Karpas-422 (cell line): ENCODE data around the gene DDX27. TPM values are rescaled to one million over a fixed set of nuclear protein-coding genes. Genes with fewer than 3 reads are reported as not detected.

Experiments
- DNase-seq: peaks from one replicate; pipeline ENCODE4 v3.0.0-alpha.2; 2015
- H2AFZ ChIP-seq: fragments of 200-600 bp; sonication (generic); 2 replicates; pipeline ENCODE4 v1.6.1; 2014; ENCODE audit warnings: antibody characterized with exemption, low read length, mixed read lengths
- H3K27ac ChIP-seq: fragments of 200-600 bp; sonication (generic); 2 replicates; pipeline ENCODE4 v1.5.1; 2014; ENCODE audit warnings: mild to moderate bottlenecking, low read length, moderate library complexity
- H3K27me3 ChIP-seq: fragments of 200-600 bp; sonication (generic); 2 replicates; pipeline ENCODE4 v1.6.1; 2014; ENCODE audit warnings: low read length, mixed read lengths
- H3K36me3 ChIP-seq: fragments of 200-600 bp; sonication (generic); 2 replicates; pipeline ENCODE4 v1.6.1; 2014; ENCODE audit warnings: low read length, mixed read lengths; ENCODE audit not compliant: insufficient read depth
- H3K4me1 ChIP-seq: fragments of 200-600 bp; sonication (generic); 2 replicates; pipeline ENCODE4 v1.6.1; 2014; ENCODE audit warnings: mild to moderate bottlenecking, low read length, mixed read lengths
- H3K4me2 ChIP-seq: fragments of 200-600 bp; sonication (generic); 2 replicates; pipeline ENCODE4 v1.6.1; 2014; ENCODE audit warnings: low read length, low read depth, mild to moderate bottlenecking; ENCODE audit not compliant: poor library complexity, severe bottlenecking
- H3K4me3 ChIP-seq: fragments of 200-600 bp; sonication (generic); 2 replicates; pipeline ENCODE4 v1.5.1; 2014; ENCODE audit warnings: mild to moderate bottlenecking, antibody characterized with exemption, low read length, mixed read lengths
- H3K79me2 ChIP-seq: fragments of 200-600 bp; sonication (generic); 2 replicates; pipeline ENCODE4 v1.6.1; 2014; ENCODE audit warnings: mild to moderate bottlenecking, low read length, mixed read lengths
- H3K9ac ChIP-seq: fragments of 200-600 bp; sonication (generic); 2 replicates; pipeline ENCODE4 v1.6.0; 2014; ENCODE audit warnings: low read length
- H3K9me2 ChIP-seq: fragments of 200-600 bp; sonication (generic), shearing (Covaris generic); replicated peaks from 2 replicates; pipeline ENCODE4 v1.6.0; 2014; ENCODE audit warnings: mild to moderate bottlenecking, low read length, moderate library complexity; ENCODE audit not compliant: insufficient read depth
- H3K9me3 ChIP-seq: fragments of 300-700, 200-600 bp; sonication (generic); 2 replicates; pipeline ENCODE4 v1.6.1; 2014; ENCODE audit warnings: low read length, mixed read lengths
- H4K20me1 ChIP-seq: fragments of 200-600 bp; sonication (generic); 2 replicates; pipeline ENCODE4 v1.6.1; 2014; ENCODE audit warnings: mild to moderate bottlenecking, antibody characterized with exemption, low read length, low read depth; ENCODE audit not compliant: insufficient read depth
- total RNA-seq: library from RNA; depleted of rRNA; stranded (reverse); fragments of >200 nt; shearing (Covaris generic); gene quantifications from 2 replicates; pipeline ENCODE4 v1.2.3, GENCODE V29; 2014; ENCODE audit warnings: low replicate concordance

Gene DDX27
- total RNA-seq, 1 experiment from 2014 or later = 34.5 TPM

- Histone ChIP-seq H3K4me1 (no peaks in the 10 kb centered on the region), H3K36me3 (peaks cover 37% of the 10 kb centered on the region; the same call in 1 of the 2 replicates), H3K9ac (no peak overlapping the region), H3K9me3 (no peaks in the 10 kb centered on the region), H3K4me3 (no peak overlapping the region), H2AFZ (no peak overlapping the region), H4K20me1 (peaks cover 5% of the 10 kb centered on the region; the same call in 1 of the 2 replicates), H3K9me2 (no peaks in the 10 kb centered on the region), H3K79me2 (no peaks in the 10 kb centered on the region), H3K27me3 (no peaks in the 10 kb centered on the region), H3K27ac (no peak overlapping the region), H3K4me2 (no peak overlapping the region)
- no peak for DNase-seq
Measured at GRCh38 chr20:49247169-49247723, 28.0 kb downstream of the DDX27 start.

GRCh38 chr20:49247792-49248191 lies 28.6 kb downstream of the DDX27 start:
- Histone ChIP-seq H3K27ac (no peak overlapping the region), H3K27me3 (no peaks in the 10 kb centered on the region), H2AFZ (no peak overlapping the region), H3K4me1 (no peaks in the 10 kb centered on the region), H3K4me3 (no peak overlapping the region), H3K9ac (no peak overlapping the region), H3K79me2 (no peaks in the 10 kb centered on the region), H3K9me2 (no peaks in the 10 kb centered on the region), H3K36me3 (peaks cover 37% of the 10 kb centered on the region), H3K4me2 (no peak overlapping the region), H4K20me1 (peaks cover 5% of the 10 kb centered on the region; the same call in 1 of the 2 replicates), H3K9me3 (no peaks in the 10 kb centered on the region)
- DNase-seq = no peak

- H3K27me3 ChIP-seq = no peaks in the 10 kb centered on the region
- H3K9ac ChIP-seq = no peak overlapping the region
- no peaks in the 10 kb centered on the region for H3K9me2 ChIP-seq
- no peak overlapping the region for H3K4me3 ChIP-seq
- peaks cover 5% of the 10 kb centered on the region; the same call in 1 of the 2 replicates for H4K20me1 ChIP-seq
- H2AFZ ChIP-seq = no peak overlapping the region
- DNase-seq = no peak
- H3K36me3 ChIP-seq = peaks cover 42% of the 10 kb centered on the region
- H3K4me1 ChIP-seq = no peaks in the 10 kb centered on the region
- no peak overlapping the region for H3K27ac ChIP-seq
- H3K79me2 ChIP-seq = no peaks in the 10 kb centered on the region
- H3K4me2 ChIP-seq = no peak overlapping the region
- H3K9me3 ChIP-seq = no peaks in the 10 kb centered on the region
Measured at GRCh38 chr20:49248301-49248700, 29.1 kb downstream of the DDX27 start.

- H3K36me3 ChIP-seq = peaks cover 36% of the 10 kb centered on the region
- H3K9me2 ChIP-seq = no peaks in the 10 kb centered on the region
- no peaks in the 10 kb centered on the region for H3K27me3 ChIP-seq
- no peak overlapping the region for H3K9ac ChIP-seq
- DNase-seq = no peak
- no peak overlapping the region for H2AFZ ChIP-seq
- H3K4me3 ChIP-seq = no peak overlapping the region
- no peaks in the 10 kb centered on the region for H3K4me1 ChIP-seq
- H3K4me2 ChIP-seq = no peak overlapping the region
- H4K20me1 ChIP-seq = peaks cover 5% of the 10 kb centered on the region; the same call in 1 of the 2 replicates
- no peaks in the 10 kb centered on the region for H3K79me2 ChIP-seq
- H3K27ac ChIP-seq = no peak overlapping the region
- H3K9me3 ChIP-seq = no peaks in the 10 kb centered on the region
Measured at GRCh38 chr20:49248879-49249665, 29.9 kb downstream of the DDX27 start.

GRCh38 chr20:49252556-49253350 lies 33.5 kb downstream of the DDX27 start:
- Histone ChIP-seq H3K9ac (no peak overlapping the region), H2AFZ (no peak overlapping the region), H3K79me2 (no peaks in the 10 kb centered on the region), H3K27ac (no peak overlapping the region), H3K36me3 (peaks cover 42% of the 10 kb centered on the region), H4K20me1 (no peaks in the 10 kb centered on the region), H3K4me1 (no peaks in the 10 kb centered on the region), H3K4me3 (no peak overlapping the region), H3K4me2 (no peak overlapping the region), H3K27me3 (no peaks in the 10 kb centered on the region), H3K9me2 (no peaks in the 10 kb centered on the region), H3K9me3 (no peaks in the 10 kb centered on the region)
- DNase-seq = no peak

- Histone ChIP-seq H3K27me3 (no peaks in the 10 kb centered on the region), H3K36me3 (peaks cover 55% of the 10 kb centered on the region), H4K20me1 (no peaks in the 10 kb centered on the region; the same call in 1 of the 2 replicates), H3K9me2 (no peaks in the 10 kb centered on the region), H3K9ac (no peak overlapping the region), H3K79me2 (peaks cover 7% of the 10 kb centered on the region; the same call in 1 of the 2 replicates), H3K4me1 (no peaks in the 10 kb centered on the region), H3K9me3 (no peaks in the 10 kb centered on the region), H2AFZ (no peak overlapping the region), H3K4me3 (no peak overlapping the region), H3K4me2 (no peak overlapping the region), H3K27ac (no peak overlapping the region)
- DNase-seq = no peak
Measured at GRCh38 chr20:49256261-49256660, 37.0 kb downstream of the DDX27 start.

GRCh38 chr20:49259284-49259683 lies 40.1 kb downstream of the DDX27 start:
- H3K27me3 ChIP-seq = no peaks in the 10 kb centered on the region
- no peak for DNase-seq
- H2AFZ ChIP-seq = no peak overlapping the region
- no peak overlapping the region for H3K27ac ChIP-seq
- no peaks in the 10 kb centered on the region for H3K4me1 ChIP-seq
- no peaks in the 10 kb centered on the region; the same call in 1 of the 2 replicates for H4K20me1 ChIP-seq
- no peak overlapping the region for H3K4me3 ChIP-seq
- H3K9ac ChIP-seq = no peak overlapping the region
- H3K79me2 ChIP-seq = peaks cover 11% of the 10 kb centered on the region; the same call in 1 of the 2 replicates
- H3K9me3 ChIP-seq = no peaks in the 10 kb centered on the region
- H3K9me2 ChIP-seq = no peaks in the 10 kb centered on the region
- peaks cover 57% of the 10 kb centered on the region for H3K36me3 ChIP-seq
- no peak overlapping the region for H3K4me2 ChIP-seq

- Histone ChIP-seq H3K36me3 (peaks cover 57% of the 10 kb centered on the region), H3K4me1 (no peaks in the 10 kb centered on the region), H3K4me2 (no peak overlapping the region), H3K9me3 (no peaks in the 10 kb centered on the region), H3K9me2 (no peaks in the 10 kb centered on the region), H3K27me3 (no peaks in the 10 kb centered on the region), H2AFZ (no peak overlapping the region), H4K20me1 (no peaks in the 10 kb centered on the region; the same call in 1 of the 2 replicates), H3K27ac (no peak overlapping the region), H3K9ac (no peak overlapping the region), H3K4me3 (no peak overlapping the region), H3K79me2 (peaks cover 16% of the 10 kb centered on the region; the same call in 1 of the 2 replicates)
- no peak for DNase-seq
Measured at GRCh38 chr20:49259799-49260198, 40.6 kb downstream of the DDX27 start.
